MG63 (cell line): ENCODE data around the gene SPATA7. TPM values are rescaled to one million over a fixed set of nuclear protein-coding genes. Genes with fewer than 3 reads are reported as not detected.
"Not testable (repeated sequence)": the region's sequence is repeated elsewhere in the genome, so short reads cannot be mapped to it uniquely, and the experiment has no call there.

Experiments used
- DNase-seq: peaks from one replicate; pipeline ENCODE4 v3.0.0-alpha.2; 2020
- H3K27me3 ChIP-seq: fragments of 250-450 bp; sonication (Bioruptor Pico); 2 replicates; pipeline ENCODE4 v1.5.1; 2020; ENCODE audit warnings: mild to moderate bottlenecking, moderate library complexity
- H3K36me3 ChIP-seq: fragments of 250-450 bp; sonication (Bioruptor Pico); 2 replicates; pipeline ENCODE4 v1.5.1; 2020; ENCODE audit warnings: mild to moderate bottlenecking, moderate library complexity
- H3K4me3 ChIP-seq: fragments of 250-450 bp; sonication (Bioruptor Pico); 2 replicates; pipeline ENCODE4 v1.5.1; 2020; ENCODE audit warnings: mild to moderate bottlenecking, moderate library complexity
- H3K9me3 ChIP-seq: fragments of 250-450 bp; sonication (Bioruptor Pico); 2 replicates; pipeline ENCODE4 v1.5.1; 2020; ENCODE audit warnings: mild to moderate bottlenecking, moderate library complexity
- total RNA-seq: library from RNA; depleted of rRNA; stranded (reverse); fragments of >200 nt; shearing (Covaris generic); gene quantifications from 2 replicates; pipeline ENCODE4 v1.2.3, GENCODE V29; 2014; ENCODE audit warnings: low replicate concordance; rRNA removed

The SPATA7 gene
- total RNA-seq, result 0.07 and 4.5 TPM in 2 replicates

GRCh38 chr14:88385212-88386101, at the start of gene SPATA7:
TSS of gene SPATA7 (plus strand) at chr14:88385657. CDS start at chr14:88385819, 162 bp downstream.
- Histone ChIP-seq H3K9me3 (no peaks in the 10 kb centered on the region), H3K36me3 (no peaks in the 10 kb centered on the region), H3K27me3 (no peaks in the 10 kb centered on the region), H3K4me3 (peak within 1 kb of the TSS; percentile 71)
- DNase-seq, result peak; percentile 85

GRCh38 chr14:88340357-88340756, 45.1 kb upstream of the SPATA7 start:
- Histone ChIP-seq H3K4me3 (no peak overlapping the region), H3K27me3 (no peaks in the 10 kb centered on the region), H3K36me3 (no peaks in the 10 kb centered on the region), H3K9me3 (no peaks in the 10 kb centered on the region)
- no peak for DNase-seq

- no peaks in the 10 kb centered on the region for H3K9me3 ChIP-seq
- H3K4me3 ChIP-seq, result no peak overlapping the region
- H3K27me3 ChIP-seq, result no peaks in the 10 kb centered on the region
- no peak for DNase-seq
- no peaks in the 10 kb centered on the region for H3K36me3 ChIP-seq
These were observed 42.5 kb upstream of the SPATA7 start for GRCh38 chr14:88342980-88343379.

- Histone ChIP-seq H3K4me3 (no peak overlapping the region), H3K36me3 (no peaks in the 10 kb centered on the region), H3K9me3 (no peaks in the 10 kb centered on the region), H3K27me3 (no peaks in the 10 kb centered on the region)
- DNase-seq, result no peak
These were observed 39.3 kb upstream of the SPATA7 start for GRCh38 chr14:88346048-88346639.

- Histone ChIP-seq H3K36me3 (no peaks in the 10 kb centered on the region), H3K4me3 (no peak overlapping the region), H3K27me3 (no peaks in the 10 kb centered on the region), H3K9me3 (no peaks in the 10 kb centered on the region)
- no peak for DNase-seq
These were observed 36.9 kb upstream of the SPATA7 start for GRCh38 chr14:88348546-88348945.

- no peak overlapping the region for H3K4me3 ChIP-seq
- no peaks in the 10 kb centered on the region for H3K9me3 ChIP-seq
- DNase-seq, result no peak
- no peaks in the 10 kb centered on the region for H3K27me3 ChIP-seq
- H3K36me3 ChIP-seq, result no peaks in the 10 kb centered on the region
These were observed 33.3 kb upstream of the SPATA7 start for GRCh38 chr14:88351966-88352691.

GRCh38 chr14:88352698-88353097, 32.8 kb upstream of the SPATA7 start:
- DNase-seq, result no peak
- Histone ChIP-seq H3K36me3 (no peaks in the 10 kb centered on the region), H3K4me3 (no peak overlapping the region), H3K27me3 (no peaks in the 10 kb centered on the region), H3K9me3 (no peaks in the 10 kb centered on the region)

- H3K9me3 ChIP-seq, result no peaks in the 10 kb centered on the region
- DNase-seq, result no peak
These were observed 31.1 kb upstream of the SPATA7 start for GRCh38 chr14:88354358-88354757.

GRCh38 chr14:88359500-88359899, 26.0 kb upstream of the SPATA7 start:
- Histone ChIP-seq H3K27me3 (no peaks in the 10 kb centered on the region), H3K36me3 (no peaks in the 10 kb centered on the region), H3K4me3 (no peak overlapping the region), H3K9me3 (no peaks in the 10 kb centered on the region)
- no peak for DNase-seq

More at GRCh38 chr14:88354358-88354757, 31.1 kb upstream of the SPATA7 start:
- H3K27me3 ChIP-seq, result no peaks in the 10 kb centered on the region
- no peak overlapping the region for H3K4me3 ChIP-seq
- no peaks in the 10 kb centered on the region for H3K36me3 ChIP-seq

- DNase-seq, result no peak
- H3K36me3 ChIP-seq, result no peaks in the 10 kb centered on the region
- no peaks in the 10 kb centered on the region for H3K9me3 ChIP-seq
- H3K27me3 ChIP-seq, result no peaks in the 10 kb centered on the region
- H3K4me3 ChIP-seq, result no peak overlapping the region
These were observed 21.8 kb upstream of the SPATA7 start for GRCh38 chr14:88363644-88364043.

- Histone ChIP-seq H3K27me3 (no peaks in the 10 kb centered on the region), H3K36me3 (no peaks in the 10 kb centered on the region), H3K9me3 (no peaks in the 10 kb centered on the region), H3K4me3 (no peak overlapping the region)
- DNase-seq, result no peak
These were observed 20.6 kb upstream of the SPATA7 start for GRCh38 chr14:88364710-88365413.

- DNase-seq, result no peak
- H3K27me3 ChIP-seq, result no peaks in the 10 kb centered on the region
These were observed 16.0 kb upstream of the SPATA7 start for GRCh38 chr14:88369496-88369895.

GRCh38 chr14:88379706-88380343, 5.6 kb upstream of the SPATA7 start:
- no peaks in the 10 kb centered on the region for H3K27me3 ChIP-seq
- H3K4me3 ChIP-seq, result no peak overlapping the region
- no peak for DNase-seq
- no peaks in the 10 kb centered on the region for H3K36me3 ChIP-seq
- H3K9me3 ChIP-seq, result no peaks in the 10 kb centered on the region

More at GRCh38 chr14:88369496-88369895, 16.0 kb upstream of the SPATA7 start:
- Histone ChIP-seq H3K4me3 (no peak overlapping the region), H3K9me3 (no peaks in the 10 kb centered on the region), H3K36me3 (no peaks in the 10 kb centered on the region)

- Histone ChIP-seq H3K4me3 (no peak overlapping the region), H3K27me3 (no peaks in the 10 kb centered on the region), H3K36me3 (no peaks in the 10 kb centered on the region), H3K9me3 (no peaks in the 10 kb centered on the region)
- no peak for DNase-seq
These were observed 5.1 kb upstream of the SPATA7 start for GRCh38 chr14:88380405-88380804.

GRCh38 chr14:88381634-88382033, 3.8 kb upstream of the SPATA7 start:
- H3K4me3 ChIP-seq, H3K9me3 ChIP-seq, DNase-seq, H3K27me3 ChIP-seq, H3K36me3 ChIP-seq: not testable (repeated sequence)

- Histone ChIP-seq H3K36me3 (no peaks in the 10 kb centered on the region), H3K27me3 (no peaks in the 10 kb centered on the region), H3K9me3 (no peaks in the 10 kb centered on the region), H3K4me3 (peak overlapping the region; percentile 71)
- no peak for DNase-seq
These were observed 739 bp upstream of the SPATA7 start for GRCh38 chr14:88384718-88385117.
